Measurements from ENCODE around the gene CAPN10.

Gene CAPN10

DNA sequence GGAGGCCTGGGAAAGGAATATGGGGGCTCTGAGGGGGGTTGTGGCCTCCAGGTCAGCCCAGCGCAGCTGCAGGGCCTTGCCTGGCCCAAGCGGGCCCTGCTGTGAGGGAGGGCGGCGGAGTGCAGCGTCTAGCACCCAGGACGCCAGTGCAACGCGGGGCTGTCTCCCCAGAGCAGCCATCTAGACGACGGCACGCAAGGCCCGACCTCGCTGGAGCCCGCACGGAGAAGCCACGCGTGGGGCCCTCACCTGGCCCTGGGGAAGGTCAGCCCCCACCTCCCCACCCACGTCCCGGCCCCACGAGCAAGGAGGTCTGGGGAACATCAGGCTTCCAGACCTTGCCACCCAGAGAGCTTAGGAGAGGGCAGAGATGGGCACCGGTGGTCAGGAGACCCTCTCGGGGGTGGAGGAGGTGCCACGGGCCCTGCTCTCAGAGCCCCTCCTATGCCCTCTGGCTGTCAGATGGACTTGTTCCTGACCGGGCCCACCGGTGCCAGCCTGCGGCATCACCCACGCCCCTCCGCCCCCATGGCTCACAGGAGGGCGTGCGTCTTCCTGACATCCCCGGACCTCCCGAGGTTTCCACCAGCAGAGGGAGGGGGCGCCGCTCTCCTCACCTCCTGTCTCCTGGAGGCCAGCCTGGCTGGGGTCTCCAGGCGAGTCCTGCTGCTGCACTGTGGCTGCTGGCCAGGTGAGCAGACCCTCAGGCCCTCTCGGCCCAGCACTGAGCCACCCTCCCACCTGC lies 55.7 kb downstream of the CAPN10 start:
- DNase-seq (ENCODE audit: low read depth in 1 of 2, low spot score in 1 of 2): no peak
- in situ Hi-C loops (cut with HindIII; ENCODE audit: low pct_unique_long_range_greater_than_20kb, low sequenced_read_pairs): no loop called here
- no peak for TF ChIP-seq JUND (IDR thresholded peaks at IDR 0.05; ENCODE audit: low read depth)

GRCh38 chr2:240642806-240643092 lies 56.2 kb downstream of the CAPN10 start:
- no peak for TF ChIP-seq JUND (IDR thresholded peaks at IDR 0.05; ENCODE audit: low read depth)
- no peak for DNase-seq (ENCODE audit: low read depth in 1 of 2, low spot score in 1 of 2)
- in situ Hi-C loops (cut with HindIII; ENCODE audit: low pct_unique_long_range_greater_than_20kb, low sequenced_read_pairs): no loop called here

DNA sequence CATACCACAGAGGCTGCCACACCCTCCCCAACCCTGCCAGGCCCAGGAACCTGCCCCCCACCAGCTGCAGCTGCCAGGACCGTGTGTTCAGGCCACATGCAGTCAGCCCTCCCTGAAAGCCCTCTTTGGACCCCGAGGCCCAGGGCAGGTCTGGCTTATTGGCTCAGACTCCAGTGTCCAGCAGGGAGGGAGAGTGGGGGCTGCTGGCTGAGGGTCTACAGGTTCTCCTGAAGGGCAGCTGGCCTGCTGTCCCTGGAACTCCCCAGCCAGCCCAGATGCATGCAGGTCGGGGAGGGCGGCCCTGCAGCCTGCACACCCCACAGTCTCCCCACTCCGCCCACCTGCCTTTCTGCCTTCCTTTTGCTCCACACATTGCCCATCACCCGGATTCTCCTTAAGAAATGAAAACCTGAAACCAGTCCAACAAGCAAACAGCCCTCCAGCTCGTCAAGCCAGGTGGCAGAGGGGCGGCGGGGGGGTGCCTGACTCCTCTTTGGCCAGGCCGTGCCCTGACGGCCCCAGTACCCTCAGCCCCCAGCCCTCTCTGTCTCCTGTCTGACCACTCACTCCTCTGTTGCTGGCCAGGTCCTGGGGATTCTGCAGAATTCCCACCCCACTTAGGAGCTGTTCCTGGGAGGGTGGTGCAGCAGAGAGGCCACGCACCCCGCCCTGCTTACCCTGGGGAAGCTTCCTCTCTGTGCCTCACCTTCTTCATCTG lies 56.7 kb downstream of the CAPN10 start:
- in situ Hi-C loops (cut with HindIII; ENCODE audit: low pct_unique_long_range_greater_than_20kb, low sequenced_read_pairs): no loop called here
- TF ChIP-seq JUND (IDR thresholded peaks at IDR 0.05; ENCODE audit: low read depth): no peak
- no peak for DNase-seq (ENCODE audit: low read depth in 1 of 2, low spot score in 1 of 2)

DNA sequence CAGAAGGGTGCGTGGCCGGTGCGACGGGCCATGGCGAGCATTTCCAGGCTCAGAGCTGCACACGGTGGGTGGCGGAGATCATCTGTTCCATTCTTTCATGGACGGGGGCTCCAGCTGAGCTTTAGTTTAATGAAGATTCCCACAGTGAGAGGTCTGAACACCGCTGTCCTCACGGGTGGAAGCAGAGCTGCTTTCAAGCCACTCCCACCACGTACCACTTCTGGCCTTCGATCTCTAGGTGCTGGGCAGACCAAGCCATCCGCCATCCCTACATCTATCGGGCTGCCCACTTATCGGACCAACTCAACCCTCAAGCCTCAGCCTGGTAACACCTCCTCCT lies 57.2 kb downstream of the CAPN10 start:
- no peak for TF ChIP-seq JUND (IDR thresholded peaks at IDR 0.05; ENCODE audit: low read depth)
- in situ Hi-C loops (cut with HindIII; ENCODE audit: low pct_unique_long_range_greater_than_20kb, low sequenced_read_pairs): no loop called here
- no peak for DNase-seq (ENCODE audit: low read depth in 1 of 2, low spot score in 1 of 2)

DNA sequence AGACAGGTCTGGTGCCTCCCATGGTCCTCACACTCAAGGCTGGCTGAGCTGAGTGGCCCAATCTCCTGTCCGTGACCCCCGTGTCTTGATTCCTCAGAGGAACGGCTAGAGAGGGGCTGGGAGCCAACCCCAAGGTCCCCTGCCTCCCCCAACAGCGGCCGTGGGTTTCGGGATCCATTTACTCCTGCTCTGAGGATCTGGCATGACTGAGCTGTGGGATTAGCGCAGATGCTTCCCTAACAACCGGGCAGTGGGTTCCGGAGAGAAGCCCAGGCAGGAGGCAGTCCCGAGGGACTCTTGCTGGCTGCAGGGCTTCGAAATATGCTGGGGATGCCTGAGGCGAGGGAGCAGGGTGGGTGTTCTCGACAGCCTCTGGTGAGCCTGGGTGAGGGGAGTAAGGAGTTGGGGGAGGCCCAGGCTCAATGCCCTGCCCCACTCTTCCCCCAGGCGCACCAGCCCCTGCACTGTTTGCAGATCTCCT lies 57.7 kb downstream of the CAPN10 start:
- TF ChIP-seq JUND (IDR thresholded peaks at IDR 0.05; ENCODE audit: low read depth): no peak
- in situ Hi-C loops (cut with HindIII; ENCODE audit: low pct_unique_long_range_greater_than_20kb, low sequenced_read_pairs): no loop called here
- DNase-seq (ENCODE audit: low read depth in 1 of 2, low spot score in 1 of 2): no peak

DNA sequence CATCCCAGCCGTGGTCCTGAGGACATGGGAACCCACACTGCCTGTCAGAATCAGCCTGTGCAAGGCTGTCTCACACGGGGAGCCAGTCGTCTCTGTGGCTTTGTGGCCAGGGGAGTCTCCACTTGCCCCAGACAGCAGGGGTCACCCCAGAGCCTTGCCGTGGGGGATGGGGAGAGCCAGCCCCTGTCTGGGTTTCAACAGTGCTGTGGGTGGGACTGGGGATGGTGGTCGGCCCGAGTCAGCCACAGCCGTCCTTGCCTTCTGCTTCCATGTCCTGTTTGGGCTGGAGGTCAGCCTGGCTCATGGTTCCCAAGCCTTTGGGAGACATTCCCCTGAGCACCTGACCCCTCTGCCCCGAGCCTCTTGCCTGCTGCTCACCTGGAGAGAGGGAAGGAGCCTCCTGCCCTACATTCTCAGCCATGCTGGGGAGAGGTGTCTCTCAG lies 58.3 kb downstream of the CAPN10 start:
- in situ Hi-C loops (cut with HindIII; ENCODE audit: low pct_unique_long_range_greater_than_20kb, low sequenced_read_pairs): no loop called here
- DNase-seq (ENCODE audit: low read depth in 1 of 2, low spot score in 1 of 2): no peak
- TF ChIP-seq JUND (IDR thresholded peaks at IDR 0.05; ENCODE audit: low read depth): no peak

- DNase-seq (ENCODE audit: low read depth in 1 of 2, low spot score in 1 of 2): no peak
- TF ChIP-seq JUND (IDR thresholded peaks at IDR 0.05; ENCODE audit: low read depth): no peak
- in situ Hi-C loops (cut with HindIII; ENCODE audit: low pct_unique_long_range_greater_than_20kb, low sequenced_read_pairs): no loop called here
These were observed 58.8 kb downstream of the CAPN10 start for GRCh38 chr2:240645346-240645745.

DNA sequence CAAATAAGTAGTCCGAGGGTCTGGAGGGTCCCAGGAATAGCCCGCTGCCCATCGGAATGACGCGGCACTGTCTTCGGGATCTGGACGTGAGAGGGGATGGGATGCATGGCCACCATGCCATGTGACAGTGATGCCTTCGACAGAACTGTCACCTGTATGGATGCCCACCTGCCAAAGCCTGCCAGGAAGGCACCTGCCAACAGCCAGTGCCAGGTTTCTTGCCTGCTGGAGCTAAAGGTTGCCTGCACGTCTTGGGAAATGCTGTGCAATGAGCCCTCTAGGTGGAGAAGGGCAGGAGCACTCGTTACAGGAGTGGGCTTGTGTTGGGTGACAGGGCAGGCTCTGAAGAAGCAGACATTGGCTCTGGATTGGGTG lies 59.3 kb downstream of the CAPN10 start:
- no peak for DNase-seq (ENCODE audit: low read depth in 1 of 2, low spot score in 1 of 2)
- in situ Hi-C loops (cut with HindIII; ENCODE audit: low pct_unique_long_range_greater_than_20kb, low sequenced_read_pairs): no loop called here
- no peak for TF ChIP-seq JUND (IDR thresholded peaks at IDR 0.05; ENCODE audit: low read depth)

- TF ChIP-seq JUND (IDR thresholded peaks at IDR 0.05; ENCODE audit: low read depth): no peak
- no peak for DNase-seq (ENCODE audit: low read depth in 1 of 2, low spot score in 1 of 2)
- in situ Hi-C loops (cut with HindIII; ENCODE audit: low pct_unique_long_range_greater_than_20kb, low sequenced_read_pairs): no loop called here
These were observed 59.8 kb downstream of the CAPN10 start for GRCh38 chr2:240646176-240646899.

GRCh38 chr2:240646900-240647502 lies 60.5 kb downstream of the CAPN10 start:
- no peak for TF ChIP-seq JUND (IDR thresholded peaks at IDR 0.05; ENCODE audit: low read depth)
- DNase-seq (ENCODE audit: low read depth in 1 of 2, low spot score in 1 of 2): no peak
- in situ Hi-C loops (cut with HindIII; ENCODE audit: low pct_unique_long_range_greater_than_20kb, low sequenced_read_pairs): no loop called here

GRCh38 chr2:240647503-240648154 lies 61.1 kb downstream of the CAPN10 start:
- DNase-seq (ENCODE audit: low read depth in 1 of 2, low spot score in 1 of 2): no peak
- in situ Hi-C loops (cut with HindIII; ENCODE audit: low pct_unique_long_range_greater_than_20kb, low sequenced_read_pairs): no loop called here
- TF ChIP-seq JUND (IDR thresholded peaks at IDR 0.05; ENCODE audit: low read depth): no peak

GRCh38 chr2:240648155-240648649 lies 61.7 kb downstream of the CAPN10 start:
- in situ Hi-C loops (cut with HindIII; ENCODE audit: low pct_unique_long_range_greater_than_20kb, low sequenced_read_pairs): no loop called here
- DNase-seq (ENCODE audit: low read depth in 1 of 2, low spot score in 1 of 2): no peak
- no peak for TF ChIP-seq JUND (IDR thresholded peaks at IDR 0.05; ENCODE audit: low read depth)
